Left ventricle myocardium superior (tissue), 1 donor: ENCODE results near the gene WFDC2. TPM values are rescaled to one million over a fixed set of nuclear protein-coding genes. Genes with fewer than 3 reads are reported as not detected.
"Not testable (repeated sequence)": the region's sequence is repeated elsewhere in the genome, so short reads cannot be mapped to it uniquely, and the experiment has no call there.

Experiments
- ATAC-seq: fragments of 200-7000 bp; cut with Tn5 transposase; one replicate; pipeline ENCODE4 v1.9.1; 2020; ENCODE audit warnings: mild to moderate bottlenecking, moderate library complexity
- DNase-seq: peaks from one replicate; pipeline ENCODE4 v3.0.0-alpha.2; 2020
- intact Hi-C: fragments of 100-400 bp; cut with micrococcal nuclease; formaldehyde crosslinking; loops from one replicate; pipeline ENCODE4 v1.11.0; 2022
- total RNA-seq: library from RNA; stranded (reverse); fragmentation: NEBNext Ultra II Directional; extraction: Animal tissue kit (Norgen Biotek cat#: 25700); gene quantifications from one replicate; pipeline ENCODE4 v1.2.1, GENCODE V29; 2021
- donor health status: DM: no; HTN: yes; CAD: no; lungs with severe emphysema.

The WFDC2 gene
- total RNA-seq, 1 donor from 2014 or later: 1.4 TPM

DNA sequence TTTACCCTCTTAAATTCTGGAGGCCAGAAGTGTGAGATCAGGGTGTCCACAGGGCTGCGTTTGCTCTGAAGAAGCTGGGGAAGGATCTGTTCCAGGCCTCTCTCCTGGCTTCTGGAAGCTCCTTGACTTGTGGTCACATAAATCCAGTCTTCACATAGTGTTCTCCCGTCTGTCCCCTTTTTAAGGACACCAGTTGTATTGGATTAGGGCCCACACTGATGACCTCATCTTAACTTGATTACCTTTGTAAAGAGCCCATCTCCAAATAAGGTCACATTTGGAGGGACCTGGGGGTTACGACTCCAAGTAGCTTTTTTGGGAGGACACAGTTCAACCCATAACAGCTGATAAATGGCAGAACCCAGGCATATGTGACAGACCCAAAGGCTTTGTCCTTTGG, 20.0 kb upstream of the WFDC2 start:
- ATAC-seq (peak; percentile 46), DNase-seq (no peak)
- intact Hi-C loops: no loop called here

- intact Hi-C loops: no loop called here
- DNase-seq (no peak), ATAC-seq (peak; percentile 52)
These were observed 19.3 kb upstream of the WFDC2 start for GRCh38 chr20:45450097-45450818.

DNA sequence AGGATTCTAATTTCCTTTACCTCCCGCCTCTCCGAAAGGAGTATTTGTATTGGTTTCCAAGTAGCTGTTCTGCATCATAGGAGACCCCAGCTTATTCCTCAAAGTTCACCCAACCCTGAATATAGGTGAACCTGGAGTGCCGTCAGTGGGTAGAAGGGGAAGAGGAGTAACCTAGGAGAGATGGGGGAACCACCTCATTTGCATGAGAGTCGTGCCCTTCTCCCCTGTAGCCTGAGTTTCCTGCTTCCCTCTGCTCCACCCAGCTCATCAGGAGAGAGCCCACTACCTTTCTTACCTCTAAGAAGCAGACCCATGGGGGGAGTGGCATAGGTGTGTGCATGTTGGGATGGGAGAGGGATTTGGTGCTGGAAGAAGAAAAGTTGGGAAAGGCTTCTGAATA, 17.3 kb upstream of the WFDC2 start:
- intact Hi-C loops: no loop called here
- no peak for ATAC-seq
- DNase-seq: no peak

GRCh38 chr20:45452772-45453691, 16.5 kb upstream of the WFDC2 start:
- DNase-seq: no peak
- intact Hi-C loops: no loop called here
- no peak for ATAC-seq

DNA sequence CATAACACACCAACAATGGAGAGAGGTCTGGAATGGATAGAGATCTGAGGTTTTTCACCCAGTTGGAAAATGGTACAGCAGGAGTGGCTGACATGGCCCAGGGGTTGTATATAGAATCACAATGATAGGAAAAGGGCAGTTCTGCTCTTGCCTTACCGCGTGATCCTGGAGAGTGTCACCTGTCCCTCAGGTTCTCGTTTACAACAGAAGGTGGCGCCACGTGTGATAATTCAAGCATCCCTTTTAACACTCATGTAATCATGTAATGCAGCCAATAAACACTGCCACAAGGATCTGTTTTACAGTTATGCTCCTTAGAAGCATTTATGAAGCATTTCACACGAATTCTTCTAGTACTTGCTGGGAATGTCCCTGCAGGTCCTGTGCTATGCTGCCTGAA, 12.9 kb upstream of the WFDC2 start:
- no peak for DNase-seq
- intact Hi-C loops: no loop called here
- no peak for ATAC-seq

- ATAC-seq (no peak), DNase-seq (no peak)
- intact Hi-C loops: no loop called here
These were observed 9.9 kb upstream of the WFDC2 start for GRCh38 chr20:45459606-45460005.

GRCh38 chr20:45461225-45461624, 8.3 kb upstream of the WFDC2 start:
- ATAC-seq (no peak), DNase-seq (no peak)
- intact Hi-C loops: no loop called here

GRCh38 chr20:45462711-45463509, 6.6 kb upstream of the WFDC2 start:
- intact Hi-C loops: no loop called here
- DNase-seq (no peak), ATAC-seq (no peak)

DNA sequence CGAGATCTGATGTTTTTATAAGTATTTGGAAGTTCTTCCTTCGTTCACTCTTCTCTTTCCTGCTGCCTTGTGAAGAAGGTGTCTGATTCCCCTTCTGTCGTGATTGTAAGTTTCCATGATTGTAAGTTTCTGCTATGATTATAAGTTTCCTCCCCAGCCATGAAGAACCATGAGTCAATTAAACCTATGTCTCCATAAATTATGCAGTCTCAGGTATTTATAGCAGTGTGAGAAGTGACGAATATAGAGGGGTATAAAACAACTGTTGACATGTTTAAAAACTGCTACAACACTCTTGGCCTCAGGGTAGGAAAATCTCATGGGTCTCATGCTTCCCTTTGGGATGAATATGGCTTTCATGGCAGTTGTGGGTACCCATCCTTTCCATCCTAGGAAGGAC, 5.8 kb upstream of the WFDC2 start:
- intact Hi-C loops: no loop called here
- ATAC-seq (no peak), DNase-seq (no peak)

GRCh38 chr20:45465491-45466266, 3.9 kb upstream of the WFDC2 start:
- intact Hi-C loops: no loop called here
- ATAC-seq: no peak

GRCh38 chr20:45467172-45467571, 2.4 kb upstream of the WFDC2 start:
- DNase-seq: no peak
- intact Hi-C loops: no loop called here
- no peak for ATAC-seq

More at GRCh38 chr20:45465491-45466266, 3.9 kb upstream of the WFDC2 start:
- no peak for DNase-seq

DNA sequence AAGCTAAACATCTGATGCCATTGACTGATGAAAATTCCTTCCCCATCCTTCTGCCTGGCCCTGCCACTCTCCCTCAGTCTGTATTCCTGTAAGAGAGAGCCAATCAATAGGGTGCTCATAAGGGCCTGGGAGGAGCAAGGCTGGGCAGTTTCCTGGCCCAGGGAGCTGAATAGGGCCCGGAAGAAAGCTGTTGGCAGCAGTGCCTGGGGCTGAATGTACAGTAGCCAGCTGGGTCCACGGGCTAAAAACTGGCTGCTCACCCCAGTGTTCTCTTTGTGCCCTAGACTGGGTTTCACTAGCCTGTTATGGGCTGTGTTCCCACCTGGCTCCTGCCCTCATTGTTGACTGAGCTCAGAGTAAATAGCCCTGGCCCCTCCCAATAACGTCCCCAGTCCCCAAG, 1.7 kb upstream of the WFDC2 start:
- DNase-seq (no peak), ATAC-seq (no peak)
- intact Hi-C loops: no loop called here

DNA sequence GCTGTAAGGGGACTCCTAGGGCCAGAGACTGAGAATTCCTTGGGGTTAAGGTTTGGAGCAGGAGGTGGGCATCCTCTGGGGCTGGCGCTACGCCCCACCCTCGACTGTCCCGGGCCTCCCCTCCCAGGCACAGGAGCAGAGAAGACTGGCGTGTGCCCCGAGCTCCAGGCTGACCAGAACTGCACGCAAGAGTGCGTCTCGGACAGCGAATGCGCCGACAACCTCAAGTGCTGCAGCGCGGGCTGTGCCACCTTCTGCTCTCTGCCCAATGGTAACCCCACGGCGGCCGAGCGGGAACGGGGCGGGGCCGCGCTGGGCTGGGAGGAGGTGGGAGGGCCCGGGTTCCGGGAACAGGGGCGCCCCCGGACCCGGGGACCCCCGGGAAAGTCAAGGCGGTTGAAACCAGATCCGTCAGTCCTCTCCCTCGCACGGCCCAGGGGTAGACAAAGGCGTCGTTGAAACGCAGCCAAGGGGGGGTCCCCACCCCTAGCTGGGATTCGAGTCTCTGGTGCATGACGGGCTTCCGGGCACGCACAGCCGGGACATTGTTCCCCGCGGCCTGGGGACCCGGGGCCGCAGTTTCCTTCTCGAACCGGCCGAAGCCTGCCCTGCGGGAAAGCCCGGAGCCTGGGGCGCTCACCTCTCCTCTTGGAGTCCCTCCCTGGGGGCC, 844 bp downstream of the WFDC2 start:
- ATAC-seq: peak; percentile 84
- peak; percentile 51 for DNase-seq
- intact Hi-C loops: no loop called here

- DNase-seq (no peak), ATAC-seq (peak; percentile 12)
- intact Hi-C loops: no loop called here
These were observed 1.4 kb downstream of the WFDC2 start for GRCh38 chr20:45470937-45471336.

GRCh38 chr20:45472286-45472685, 2.7 kb downstream of the WFDC2 start:
- ATAC-seq, intact Hi-C loops, DNase-seq: not testable (repeated sequence)

GRCh38 chr20:45477530-45478148, 8.1 kb downstream of the WFDC2 start:
- ATAC-seq, intact Hi-C loops, DNase-seq: not testable (repeated sequence)

DNA sequence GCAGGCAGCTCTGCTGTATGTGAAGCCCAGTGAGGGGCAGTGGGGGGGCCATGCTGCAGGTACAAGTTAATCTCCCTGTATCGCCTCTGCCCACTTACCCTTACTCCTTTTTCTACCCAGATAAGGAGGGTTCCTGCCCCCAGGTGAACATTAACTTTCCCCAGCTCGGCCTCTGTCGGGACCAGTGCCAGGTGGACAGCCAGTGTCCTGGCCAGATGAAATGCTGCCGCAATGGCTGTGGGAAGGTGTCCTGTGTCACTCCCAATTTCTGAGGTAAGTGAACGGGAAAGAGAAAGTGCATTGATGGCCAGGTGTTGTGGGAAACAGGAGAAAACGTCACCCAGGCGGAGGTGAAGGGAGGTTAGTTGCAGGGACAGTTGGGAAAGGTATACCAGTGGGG, 10.3 kb downstream of the WFDC2 start:
- intact Hi-C loops: no loop called here
- DNase-seq: no peak
- no peak for ATAC-seq

- ATAC-seq: no peak
- DNase-seq: no peak
- intact Hi-C loops: no loop called here
These were observed 15.1 kb downstream of the WFDC2 start for GRCh38 chr20:45484676-45485075.
